GM21723 (cell line): ENCODE data around the gene TEK.
A peak's percentile ranks its signal among the peaks of the same experiment; 100 is the strongest.

Experiments used
- ATAC-seq: cut with Tn5 transposase; IDR thresholded peaks from one replicate; pipeline ENCODE4 v1.9.1; 2021; ENCODE audit warnings: mild to moderate bottlenecking, moderate library complexity; ENCODE audit not compliant: unreplicated experiment

TEK gene

GRCh38 chr9:27176971-27177370 lies 67.9 kb downstream of the TEK start:
- ATAC-seq, result no peak

- no peak for ATAC-seq
Observed at GRCh38 chr9:27179245-27179865, 70.3 kb downstream of the TEK start.

- ATAC-seq, result no peak
Observed at GRCh38 chr9:27181381-27181780, 72.4 kb downstream of the TEK start.

- ATAC-seq, result no peak
Observed at GRCh38 chr9:27182421-27182820, 73.4 kb downstream of the TEK start.

- ATAC-seq, result no peak
Observed at GRCh38 chr9:27183131-27183530, 74.1 kb downstream of the TEK start.

- ATAC-seq, result no peak
Observed at GRCh38 chr9:27183701-27184100, 74.7 kb downstream of the TEK start.

- ATAC-seq, result no peak
Observed at GRCh38 chr9:27184556-27185351, 75.7 kb downstream of the TEK start.

GRCh38 chr9:27188426-27188825 lies 79.4 kb downstream of the TEK start:
- no peak for ATAC-seq

- no peak for ATAC-seq
Observed at GRCh38 chr9:27189426-27189825, 80.4 kb downstream of the TEK start.

- ATAC-seq, result no peak
Observed at GRCh38 chr9:27192291-27192960, 83.4 kb downstream of the TEK start.

- ATAC-seq, result no peak
Observed at GRCh38 chr9:27193886-27194285, 84.9 kb downstream of the TEK start.

GRCh38 chr9:27194401-27195091 lies 85.5 kb downstream of the TEK start:
- peak; percentile 44 for ATAC-seq

GRCh38 chr9:27195191-27195590 lies 86.2 kb downstream of the TEK start:
- ATAC-seq, result no peak

- ATAC-seq, result no peak
Observed at GRCh38 chr9:27196383-27196782, 87.4 kb downstream of the TEK start.

- ATAC-seq, result no peak
Observed at GRCh38 chr9:27198190-27198589, 89.2 kb downstream of the TEK start.

- no peak for ATAC-seq
Observed at GRCh38 chr9:27202056-27202455, 93.0 kb downstream of the TEK start.

- ATAC-seq, result no peak
Observed at GRCh38 chr9:27203783-27204182, 94.8 kb downstream of the TEK start.

GRCh38 chr9:27204578-27204977 lies 95.6 kb downstream of the TEK start:
- no peak for ATAC-seq

GRCh38 chr9:27205198-27205597 lies 96.2 kb downstream of the TEK start:
- ATAC-seq, result no peak

- no peak for ATAC-seq
Observed at GRCh38 chr9:27206041-27206440, 97.0 kb downstream of the TEK start.

GRCh38 chr9:27209034-27209433 lies 100.0 kb downstream of the TEK start:
- no peak for ATAC-seq
